GM13976 (cell line): ENCODE data around the gene SPTBN5.
A peak's percentile ranks its signal among the peaks of the same experiment; 100 is the strongest.

Source experiments
- DNase-seq: peaks from one replicate; pipeline ENCODE4 v3.0.0; 2012; ENCODE audit warnings: low spot score
- CTCF ChIP-seq: IDR thresholded peaks from 2 replicates; pipeline ENCODE4 v1.5.1; 2012; ENCODE audit warnings: borderline replicate concordance, mild to moderate bottlenecking; ENCODE audit not compliant: insufficient read depth; ENCODE audit errors: extremely low read depth, missing control alignments, control extremely low read depth
- in situ Hi-C: fragments of 300-500 bp; cut with MboI; formaldehyde crosslinking; loops from one replicate; pipeline ENCODE4 v1.12.0; 2022; ENCODE audit warnings: low sequenced_read_pairs, mixed read lengths, inconsistent platforms; ENCODE audit not compliant: unreplicated experiment

Gene SPTBN5

GRCh38 chr15:41932511-41933289, 38.8 kb upstream of the SPTBN5 start:
- in situ Hi-C loops: no loop called here
- DNase-seq: no peak
- TF ChIP-seq CTCF: no peak

DNA sequence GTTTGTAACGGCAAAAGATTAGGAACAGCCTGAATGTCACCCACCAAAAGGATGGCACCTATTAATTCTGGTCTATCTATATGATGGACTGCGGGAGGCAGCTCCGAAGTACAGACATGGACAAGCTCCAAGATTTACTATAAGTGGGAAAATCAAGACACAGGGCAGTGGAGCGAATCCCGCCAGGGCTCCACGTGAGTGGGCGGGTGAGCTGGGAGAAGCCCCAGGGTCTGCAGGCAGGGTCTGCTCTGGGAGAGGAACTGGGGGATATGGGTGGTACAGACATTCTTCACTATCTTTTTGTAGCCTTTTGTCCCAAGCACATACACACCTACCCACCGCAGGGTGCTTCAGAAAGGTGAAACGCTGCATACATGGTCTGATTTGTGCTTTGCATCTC, 38.2 kb upstream of the SPTBN5 start:
- no peak for TF ChIP-seq CTCF
- in situ Hi-C loops: no loop called here
- DNase-seq: no peak

- in situ Hi-C loops: no loop called here
- TF ChIP-seq CTCF: no peak
- DNase-seq: no peak
Observed at GRCh38 chr15:41930867-41931222, 37.0 kb upstream of the SPTBN5 start.

DNA sequence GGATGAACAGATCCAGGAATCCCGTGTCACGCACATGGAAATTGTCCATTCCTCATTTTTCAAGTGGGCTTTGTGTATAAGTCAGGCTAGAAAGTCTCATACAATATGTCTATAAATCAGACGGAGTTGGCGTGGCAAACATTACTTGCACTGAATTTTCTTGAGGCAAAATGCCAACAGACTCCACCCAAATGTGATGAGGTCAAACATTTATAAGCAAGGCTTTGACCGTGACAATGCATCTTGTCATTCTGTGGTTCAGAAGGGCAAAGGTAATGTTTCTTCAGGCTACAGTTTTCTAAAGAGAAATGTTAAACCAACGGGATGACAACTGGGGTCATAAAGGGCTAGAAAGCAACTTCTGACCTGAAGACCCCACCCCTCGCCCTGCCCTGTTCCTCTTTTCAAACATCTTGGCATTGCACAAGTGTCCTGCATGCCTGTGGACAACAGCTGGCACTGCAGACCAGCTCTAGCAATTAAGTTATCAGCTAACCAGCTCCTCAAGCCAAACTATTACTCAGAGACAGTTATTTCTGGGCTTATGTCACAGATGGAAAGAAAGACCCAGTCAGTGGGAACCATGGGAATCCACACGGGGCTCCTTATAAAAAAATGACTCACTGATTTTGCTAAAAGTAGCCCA, 36.5 kb upstream of the SPTBN5 start:
- no peak for DNase-seq
- no peak for TF ChIP-seq CTCF
- in situ Hi-C loops: no loop called here

DNA sequence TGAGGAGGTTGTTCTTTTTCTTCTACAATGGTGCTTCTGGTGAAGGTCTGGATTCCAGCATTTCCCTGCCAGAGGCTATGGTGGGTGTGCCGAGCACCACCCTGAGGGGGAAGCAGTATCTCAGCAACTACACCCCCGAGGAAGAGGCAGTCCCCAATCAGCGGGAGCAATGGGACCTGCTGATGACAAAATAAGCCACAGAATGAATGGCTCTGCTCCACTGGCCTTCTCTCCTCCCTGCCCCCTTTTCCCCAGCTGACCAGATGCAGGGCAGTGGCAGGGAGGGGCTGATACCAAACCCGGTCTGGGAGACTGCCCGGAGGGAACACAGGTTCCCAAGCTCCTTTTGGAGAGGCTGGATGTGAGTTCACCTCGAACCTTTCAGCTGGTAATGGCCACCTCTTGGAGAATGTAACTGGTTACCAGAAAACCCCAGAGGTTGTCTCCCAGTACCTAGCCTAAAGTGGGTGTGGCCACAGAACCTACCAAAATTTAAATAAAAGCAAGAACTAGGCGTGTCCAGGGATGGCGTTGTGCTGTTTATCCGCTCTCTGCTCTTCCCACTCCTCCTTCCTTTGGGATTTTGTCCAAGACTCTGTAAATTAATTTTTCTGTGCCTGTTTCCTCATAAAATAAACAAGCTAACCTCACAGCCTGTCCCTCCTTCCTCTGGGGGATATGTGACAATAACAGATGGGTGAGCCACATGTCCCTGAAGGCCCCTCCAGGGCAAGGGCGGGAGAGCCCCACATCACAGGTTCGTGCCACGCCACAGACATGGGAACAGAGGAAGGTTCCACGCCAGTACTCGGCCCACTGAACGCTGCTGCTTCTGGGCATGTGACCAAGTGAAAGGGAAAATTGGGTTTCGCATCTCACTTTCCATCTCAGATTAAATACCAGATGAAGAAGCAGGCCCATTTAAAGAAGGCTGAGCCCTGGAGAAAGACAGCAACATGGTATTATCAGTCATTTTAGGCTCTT, 35.1 kb upstream of the SPTBN5 start:
- in situ Hi-C loops: no loop called here
- DNase-seq: peak; percentile 74
- TF ChIP-seq CTCF: no peak

- no peak for DNase-seq
- no peak for TF ChIP-seq CTCF
- in situ Hi-C loops: no loop called here
Observed at GRCh38 chr15:41928100-41928499, 34.2 kb upstream of the SPTBN5 start.
